Peyer's patch (tissue), 4 donors: ENCODE results near the gene ASCC1. TPM values are rescaled to one million over a fixed set of nuclear protein-coding genes. Genes with fewer than 3 reads are reported as not detected.

Source experiments
- DNase-seq, 3 donors: peaks; one replicate each; pipeline ENCODE4 v3.0.0-alpha.2; 2017 to 2019
- H3K27ac ChIP-seq, 4 donors: fragments of 200-600 bp; sonication (generic); one replicate each; pipeline ENCODE4 v1.5.1; 2016 to 2019
- H3K27me3 ChIP-seq, 2 donors: fragments of 200-600 bp; sonication (generic); one replicate each; pipeline ENCODE4 v1.5.1; 2019
- H3K36me3 ChIP-seq, 3 donors: fragments of 200-600 bp; sonication (generic); one replicate each; pipeline ENCODE4 v1.5.1; 2016 to 2019
- H3K4me1 ChIP-seq, 4 donors: fragments of 200-600 bp; sonication (generic); one replicate each; pipeline ENCODE4 v1.5.1; 2016 to 2019
- H3K4me3 ChIP-seq, 4 donors: fragments of 200-600 bp; sonication (generic); 1 replicate in 3 of 4; 2 replicates in 1 of 4; pipeline ENCODE4 v1.5.1; 2016 to 2019; ENCODE audit warnings: mild to moderate bottlenecking in 1 of 4
- H3K9me3 ChIP-seq, 4 donors: fragments of 200-600 bp; sonication (generic); one replicate each; pipeline ENCODE4 v1.5.1; 2016 to 2019; ENCODE audit warnings: mild to moderate bottlenecking in 1 of 4
- CTCF ChIP-seq, 6 experiments: fragments of 450-650 bp in 4 of 6; fragments of 200-600 bp in 2 of 6; sonication (generic) in 1 of 6; IDR thresholded peaks; one replicate each; pipeline ENCODE4 v1.5.1; 2017 to 2019; ENCODE audit warnings: antibody characterized with exemption in 6 of 6, mild to moderate bottlenecking in 3 of 6, moderate library complexity in 1 of 6
- POLR2A ChIP-seq, 2 donors: fragments of 450-650 bp; IDR thresholded peaks; one replicate each; pipeline ENCODE4 v1.5.1; 2017; ENCODE audit warnings: antibody characterized with exemption in 2 of 2, mild to moderate bottlenecking in 2 of 2, moderate library complexity in 2 of 2
- total RNA-seq, 4 donors: library from RNA; depleted of rRNA; stranded (reverse); fragments of >200 nt; gene quantifications; one replicate each; pipeline ENCODE4 v1.1.0, GENCODE V29; 2016

Gene ASCC1
- total RNA-seq, 4 donors from 2014 or later = 9.7 to 48.7 (median 21.5) TPM

DNA sequence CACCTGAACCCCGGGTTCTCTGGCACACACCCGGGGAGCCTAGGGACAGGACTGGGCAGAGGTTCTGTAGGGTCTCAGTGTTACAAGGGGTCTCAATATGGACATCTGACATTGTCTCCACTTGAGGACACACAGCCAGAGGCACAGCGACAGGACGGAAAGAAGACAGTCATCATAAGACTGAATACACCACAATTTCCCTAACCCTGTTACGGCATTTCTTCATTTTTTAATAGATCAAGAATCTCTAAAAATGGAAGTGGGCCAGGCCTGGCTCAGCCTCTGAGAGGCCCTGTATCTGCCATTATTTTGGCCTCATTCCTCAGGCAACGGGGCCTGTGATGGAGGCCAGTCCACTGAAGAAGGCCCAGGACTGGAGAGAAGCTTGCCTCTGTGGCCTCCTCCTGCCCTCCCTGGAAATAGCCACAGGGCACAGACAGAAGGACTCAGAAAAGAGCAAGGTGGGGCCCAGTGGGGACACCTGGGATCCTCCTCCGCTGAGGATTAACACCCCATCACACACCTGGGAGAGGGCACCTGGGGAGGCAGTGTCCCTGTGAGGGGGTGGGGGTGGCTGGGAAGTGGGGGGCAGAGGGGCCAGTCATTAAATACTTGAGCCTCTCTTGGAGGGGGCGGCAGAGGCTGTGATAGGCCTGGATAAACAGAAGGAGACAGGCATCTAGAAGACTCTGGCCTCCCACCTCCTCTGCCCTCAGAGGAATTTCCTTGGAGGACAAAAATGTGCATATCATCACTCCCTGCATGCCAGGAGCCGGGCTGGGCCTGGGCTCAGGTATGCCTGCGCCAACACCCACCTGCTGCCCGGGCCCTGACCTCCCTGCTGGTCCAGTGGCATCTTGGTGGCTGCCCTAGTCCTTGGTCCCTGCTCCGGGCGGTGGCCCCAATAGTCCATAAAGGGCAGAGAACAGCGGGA is 135.8 kb downstream of the ASCC1 start:
- peak overlapping the region in 1 of 4 donors; percentile 52 for H3K27ac ChIP-seq
- peaks cover 0 to 27% (median 2%) of the 10 kb centered on the region in 4 donors for H3K4me1 ChIP-seq
- H3K4me3 ChIP-seq = peak overlapping the region in 1 of 4 donors; percentile 9
- no peak for DNase-seq
- no peaks in the 10 kb centered on the region for H3K27me3 ChIP-seq
- no peaks in the 10 kb centered on the region for H3K36me3 ChIP-seq
- TF ChIP-seq POLR2A (IDR thresholded peaks at IDR 0.05) = no peak
- TF ChIP-seq CTCF (IDR thresholded peaks at IDR 0.05) = no peak
- H3K9me3 ChIP-seq = no peaks in the 10 kb centered on the region

DNA sequence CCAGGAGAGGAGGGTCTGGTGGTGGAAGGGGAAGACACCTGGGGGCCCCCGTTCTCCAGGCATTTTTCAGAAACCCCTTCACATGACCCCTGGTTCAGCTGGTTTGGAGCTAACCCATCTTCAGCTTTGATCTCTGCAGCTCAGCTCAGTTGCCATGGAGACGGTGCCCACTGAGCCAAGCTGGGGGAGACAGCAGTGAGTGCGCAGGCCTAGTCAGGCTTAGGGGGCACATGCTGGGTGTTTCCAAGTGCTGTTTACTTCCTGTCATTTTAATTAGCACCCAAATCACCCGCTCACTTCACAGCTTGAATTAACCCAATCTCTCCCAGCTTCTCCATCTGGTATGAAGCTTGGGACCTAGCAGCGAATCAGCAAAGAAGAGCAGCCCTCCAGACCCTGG is 136.7 kb downstream of the ASCC1 start:
- peak in 2 of 3 donors; percentile 69 to 74 for DNase-seq
- peak overlapping the region in 1 of 4 donors; percentile 52 for H3K27ac ChIP-seq

DNA sequence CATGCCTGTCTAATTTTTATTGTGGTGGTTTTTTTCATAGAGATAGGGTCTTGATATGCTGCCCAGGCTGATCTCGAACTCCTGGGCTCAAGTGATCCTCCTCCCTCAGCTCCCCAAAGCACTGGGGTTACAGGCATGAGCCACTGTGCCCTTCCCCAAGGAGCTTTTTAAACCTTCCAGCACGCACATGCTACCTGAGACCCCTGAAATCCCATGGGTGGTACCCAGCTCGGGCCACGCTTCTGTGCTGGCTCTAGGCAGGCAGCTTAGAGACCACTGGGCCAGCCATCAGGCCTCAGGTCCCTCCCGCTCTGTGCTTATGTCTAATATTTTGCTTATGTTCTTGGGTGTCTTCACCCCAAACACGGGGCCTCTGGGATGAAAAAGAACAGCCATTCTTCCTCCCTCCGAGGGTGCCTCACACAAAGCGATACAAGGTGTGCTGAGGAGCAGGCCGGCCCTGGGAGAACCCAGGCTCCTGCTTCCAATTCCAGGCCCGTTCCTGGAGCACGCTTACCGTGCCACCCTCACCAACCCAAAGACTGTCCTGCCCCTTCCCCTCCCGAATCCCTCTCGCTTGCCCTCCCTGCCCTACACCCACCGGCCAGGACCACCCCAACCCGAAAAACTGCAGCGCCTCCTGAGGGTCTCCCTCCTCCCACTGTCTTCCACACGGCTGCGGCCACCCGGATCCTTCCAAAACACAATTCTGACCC is 138.6 kb downstream of the ASCC1 start:
- Histone ChIP-seq H3K4me3 (no peak overlapping the region), H3K36me3 (no peaks in the 10 kb centered on the region), H3K27me3 (no peaks in the 10 kb centered on the region), H3K27ac (no peak overlapping the region), H3K4me1 (peaks cover 0 to 27% (median 2%) of the 10 kb centered on the region in 4 donors), H3K9me3 (no peaks in the 10 kb centered on the region)
- TF ChIP-seq CTCF (IDR thresholded peaks at IDR 0.05) = no peak
- TF ChIP-seq POLR2A (IDR thresholded peaks at IDR 0.05) = no peak
- peak in 1 of 3 donors; percentile 26 for DNase-seq

More for the DNA sequence above, 136.7 kb downstream of the ASCC1 start:
- TF ChIP-seq POLR2A (IDR thresholded peaks at IDR 0.05) (no peak), CTCF (IDR thresholded peaks at IDR 0.05) (no peak)
- Histone ChIP-seq H3K36me3 (no peaks in the 10 kb centered on the region), H3K4me1 (peaks cover 0 to 27% (median 2%) of the 10 kb centered on the region in 4 donors), H3K27me3 (no peaks in the 10 kb centered on the region), H3K9me3 (no peaks in the 10 kb centered on the region), H3K4me3 (peak overlapping the region in 1 of 4 donors; percentile 9)

DNA sequence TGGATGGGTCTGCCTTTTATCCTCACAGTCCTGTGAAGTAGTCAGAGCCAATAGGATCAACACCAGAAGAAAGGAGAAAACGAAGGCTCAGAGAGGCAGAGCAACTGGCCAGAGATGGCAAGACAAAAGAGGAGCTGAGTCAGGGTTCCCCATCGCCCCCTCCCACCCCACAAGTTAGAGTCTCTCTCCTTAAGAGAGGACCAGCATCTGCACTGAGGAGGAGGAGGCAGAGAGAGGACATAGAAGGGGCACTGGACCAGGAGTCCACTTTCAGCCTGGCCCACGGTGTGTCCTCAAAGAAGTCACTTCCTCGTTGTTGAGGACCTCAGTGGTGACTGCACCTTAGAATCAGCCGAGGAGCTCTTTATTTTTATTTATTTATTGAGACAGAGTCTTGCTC is 139.3 kb downstream of the ASCC1 start:
- H3K9me3 ChIP-seq = no peaks in the 10 kb centered on the region
- peaks cover 0 to 24% (median 2%) of the 10 kb centered on the region in 4 donors for H3K4me1 ChIP-seq
- H3K27ac ChIP-seq = no peak overlapping the region
- H3K4me3 ChIP-seq = no peak overlapping the region
- H3K36me3 ChIP-seq = no peaks in the 10 kb centered on the region
- TF ChIP-seq CTCF (IDR thresholded peaks at IDR 0.05) (no peak), POLR2A (IDR thresholded peaks at IDR 0.05) (no peak)
- H3K27me3 ChIP-seq = no peaks in the 10 kb centered on the region
- DNase-seq = peak in 1 of 3 donors; percentile 20

- peak in 1 of 3 donors; percentile 29 for DNase-seq
- Histone ChIP-seq H3K27ac (no peak overlapping the region), H3K4me1 (peaks cover 0 to 14% (median 2%) of the 10 kb centered on the region in 4 donors), H3K4me3 (no peak overlapping the region), H3K9me3 (no peaks in the 10 kb centered on the region), H3K36me3 (no peaks in the 10 kb centered on the region), H3K27me3 (no peaks in the 10 kb centered on the region)
- TF ChIP-seq CTCF (IDR thresholded peaks at IDR 0.05) = no peak
- TF ChIP-seq POLR2A (IDR thresholded peaks at IDR 0.05) = no peak
These were observed 140.5 kb downstream of the ASCC1 start for GRCh38 chr10:72075376-72076115.
